COLO668 (cell line): ENCODE data around the gene SLC36A4.
A peak's percentile ranks its signal among the peaks of the same experiment; 100 is the strongest.
"Not testable (repeated sequence)": the region's sequence is repeated elsewhere in the genome, so short reads cannot be mapped to it uniquely, and the experiment has no call there.

Experiments used
- DNase-seq: peaks from one replicate; lab custom pipeline; 2025; ENCODE audit not compliant: unreplicated experiment; lab: John Stamatoyannopoulos, UW

SLC36A4 gene

GRCh38 chr11:93194673-93195291, 3.0 kb downstream of the SLC36A4 start:
- no peak for DNase-seq

GRCh38 chr11:93193731-93194130, 4.1 kb downstream of the SLC36A4 start:
- no peak for DNase-seq

- DNase-seq: no peak
Measured at GRCh38 chr11:93192163-93192562, 5.6 kb downstream of the SLC36A4 start.

- DNase-seq: no peak
Measured at GRCh38 chr11:93189462-93189861, 8.3 kb downstream of the SLC36A4 start.

- DNase-seq: no peak
Measured at GRCh38 chr11:93188726-93189125, 9.1 kb downstream of the SLC36A4 start.

- no peak for DNase-seq
Measured at GRCh38 chr11:93187290-93187689, 10.5 kb downstream of the SLC36A4 start.

GRCh38 chr11:93177891-93178290, 19.9 kb downstream of the SLC36A4 start:
- DNase-seq: not testable (repeated sequence)

- no peak for DNase-seq
Measured at GRCh38 chr11:93169950-93170561, 27.7 kb downstream of the SLC36A4 start.

- DNase-seq: no peak
Measured at GRCh38 chr11:93169143-93169542, 28.6 kb downstream of the SLC36A4 start.

GRCh38 chr11:93166862-93167261, 30.9 kb downstream of the SLC36A4 start:
- no peak for DNase-seq

- DNase-seq: no peak
Measured at GRCh38 chr11:93166194-93166593, 31.6 kb downstream of the SLC36A4 start.

GRCh38 chr11:93160808-93161207, 37.0 kb downstream of the SLC36A4 start:
- no peak for DNase-seq

- DNase-seq: no peak
Measured at GRCh38 chr11:93160156-93160555, 37.6 kb downstream of the SLC36A4 start.

- no peak for DNase-seq
Measured at GRCh38 chr11:93159721-93160120, 38.1 kb downstream of the SLC36A4 start.

GRCh38 chr11:93155738-93156137, 42.1 kb downstream of the SLC36A4 start:
- no peak for DNase-seq

- DNase-seq: no peak
Measured at GRCh38 chr11:93145390-93145915, 52.3 kb downstream of the SLC36A4 start.

GRCh38 chr11:93143800-93144199, 54.0 kb downstream of the SLC36A4 start:
- no peak for DNase-seq

- DNase-seq: no peak
Measured at GRCh38 chr11:93143186-93143585, 54.6 kb downstream of the SLC36A4 start.

GRCh38 chr11:93133488-93134109, 64.2 kb downstream of the SLC36A4 start:
- no peak for DNase-seq

GRCh38 chr11:93132836-93133235, 65.0 kb downstream of the SLC36A4 start:
- DNase-seq: no peak

- DNase-seq: peak; percentile 27
Measured at GRCh38 chr11:93131709-93132108, 66.1 kb downstream of the SLC36A4 start.

- DNase-seq: no peak
Measured at GRCh38 chr11:93128574-93128973, 69.2 kb downstream of the SLC36A4 start.
